ENCODE data around the gene CFL2. TPM values are rescaled to one million over a fixed set of nuclear protein-coding genes. Genes with fewer than 3 reads are reported as not detected.

CFL2 gene
- total RNA-seq, 1 experiment from 2014 or later, result 13.9 TPM

DNA sequence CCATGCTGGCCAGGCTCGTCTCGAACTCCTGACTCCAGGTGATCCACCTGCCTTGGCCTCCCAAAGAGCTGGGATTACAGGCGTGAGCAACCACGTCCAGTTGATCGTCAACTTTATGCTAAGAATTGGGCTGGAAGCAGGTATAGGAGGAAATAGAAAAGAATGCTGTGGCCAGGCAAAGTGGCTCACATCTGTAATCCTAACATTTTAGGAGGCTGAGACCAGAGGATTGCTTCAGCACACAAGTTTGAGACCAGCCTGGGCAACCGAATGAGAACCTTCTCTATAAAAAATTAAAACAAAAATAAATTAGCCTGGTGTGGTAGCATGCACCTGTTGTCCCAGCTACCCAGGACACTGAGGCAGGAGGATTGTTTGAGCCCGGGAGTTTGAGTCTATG lies 47.4 kb downstream of the CFL2 start:
- H3K18ac ChIP-seq (ENCODE audit: insufficient read length, low read depth, low read length), result no peak overlapping the region
- H3K79me1 ChIP-seq (ENCODE audit: insufficient read depth, low read depth, low read length, poor library complexity, severe bottlenecking), result no peaks in the 10 kb centered on the region
- no peaks in the 10 kb centered on the region for H3K27me3 ChIP-seq (ENCODE audit: insufficient read depth, low read length)
- no peaks in the 10 kb centered on the region for H3K79me2 ChIP-seq (ENCODE audit: insufficient read depth, low read length)
- no peak overlapping the region for H2AFZ ChIP-seq (ENCODE audit: low read length)
- H2AK5ac ChIP-seq (ENCODE audit: insufficient read length, low read length), result no peak overlapping the region
- H2BK15ac ChIP-seq (ENCODE audit: low read depth, low read length), result no peak overlapping the region
- H3K56ac ChIP-seq (ENCODE audit: insufficient read length, low read depth, low read length), result no peak overlapping the region
- H3K4me2 ChIP-seq (ENCODE audit: insufficient read depth, insufficient read length, low read length), result no peak overlapping the region
- no peak overlapping the region for H3K23ac ChIP-seq (ENCODE audit: insufficient read length, low read depth, low read length)
- Mint-ChIP-seq H3K27ac (no peak overlapping the region), H3K4me3 (no peak overlapping the region), H3K4me1 (no peaks in the 10 kb centered on the region), H3K27me3 (ENCODE audit: low read depth) (peaks cover 1% of the 10 kb centered on the region; the same call in 1 of the 2 replicates), H3K36me3 (ENCODE audit: insufficient read depth in 1 of 3, low read depth in 3 of 3) (no peaks in the 10 kb centered on the region), H3K9me3 (no peaks in the 10 kb centered on the region; a peak in 1 of 5 replicates)
- H3K9ac ChIP-seq (ENCODE audit: extremely low read depth, insufficient read length, low read length), result no peak overlapping the region
- no peak for DNase-seq
- H2BK12ac ChIP-seq (ENCODE audit: insufficient read length, low read depth, low read length), result no peak overlapping the region
- H4K20me1 ChIP-seq (ENCODE audit: control insufficient read depth, insufficient read depth, insufficient read length), result no peaks in the 10 kb centered on the region
- H3K27ac ChIP-seq (ENCODE audit: insufficient read length, low read depth, low read length), result no peak overlapping the region
- no peaks in the 10 kb centered on the region for H3K23me2 ChIP-seq (ENCODE audit: insufficient read length, low read depth, low read length, poor library complexity, severe bottlenecking)
- no peak overlapping the region for H2BK20ac ChIP-seq (ENCODE audit: low read depth, low read length, poor library complexity, severe bottlenecking)
- WGBS (ENCODE audit: extremely low coverage, insufficient read length, low lambda C conversion rate), result no CpG with 5 or more reads among the region's 7 CpGs
- H3K14ac ChIP-seq (ENCODE audit: insufficient read depth, low read length), result no peak overlapping the region
- no peak overlapping the region for H3K4ac ChIP-seq (ENCODE audit: low read depth, low read length)
- H3K9me3 ChIP-seq (ENCODE audit: control insufficient read depth, low read depth, low read length), result no peaks in the 10 kb centered on the region
- no peak overlapping the region for H2BK120ac ChIP-seq (ENCODE audit: low read depth, low read length, poor library complexity, severe bottlenecking)
- no peak overlapping the region for H4K8ac ChIP-seq (replicated peaks; ENCODE audit: insufficient read length, low read depth, low read length)
- no peaks in the 10 kb centered on the region for H3K4me1 ChIP-seq (ENCODE audit: insufficient read depth, low read length)
- TF ChIP-seq CTCF (conservative IDR thresholded peaks at IDR 0.05), result no peak
- no peak overlapping the region for H4K91ac ChIP-seq (ENCODE audit: insufficient read length, low read depth, low read length)
- H2BK5ac ChIP-seq (ENCODE audit: insufficient read length, low read length), result no peak overlapping the region
- no peak overlapping the region for H4K5ac ChIP-seq (ENCODE audit: insufficient read length, low read depth, low read length)
- H3T11ph ChIP-seq (ENCODE audit: low read length), result no peak overlapping the region

Data from H9 (cell line).